22Rv1 (cell line): ENCODE measurements around the gene TIAM2.

Experiments used
- H3K27ac ChIP-seq: fragments of 450-650 bp; 2 replicates; pipeline ENCODE4 v1.5.1; 2017
- CTCF ChIP-seq: fragments of 450-650 bp; IDR thresholded peaks from 2 replicates; pipeline ENCODE4 v1.5.1; 2017; ENCODE audit warnings: mild to moderate bottlenecking
- ZFX ChIP-seq: fragments of 450-650 bp; IDR thresholded peaks from 2 replicates; pipeline ENCODE4 v1.6.1; 2017; ENCODE audit warnings: antibody characterized with exemption, borderline replicate concordance

TIAM2 gene

DNA sequence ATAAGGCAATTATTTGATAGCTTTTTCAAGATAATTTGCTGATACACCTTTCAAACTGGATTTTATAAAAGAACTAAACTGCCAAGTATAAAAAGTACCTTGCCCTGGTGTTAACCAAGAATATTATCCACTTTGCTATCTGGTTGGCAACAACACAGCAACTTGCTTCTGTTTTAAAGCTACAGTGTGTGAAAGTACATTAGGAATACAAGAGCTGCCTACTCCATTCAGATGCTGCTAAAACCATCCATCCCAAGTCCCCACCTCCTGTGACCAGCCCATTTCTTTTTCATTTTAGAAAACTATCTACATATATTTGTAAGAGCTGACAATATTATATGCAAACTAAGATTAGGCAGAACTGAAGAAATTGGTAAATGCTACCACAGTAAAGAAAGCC lies 281.5 kb downstream of the TIAM2 start:
- no peak overlapping the region for H3K27ac ChIP-seq
- TF ChIP-seq ZFX (no peak), CTCF (no peak)

- TF ChIP-seq ZFX (no peak), CTCF (no peak)
- H3K27ac ChIP-seq, result no peak overlapping the region
Observed at GRCh38 chr6:155278319-155279049, 283.4 kb downstream of the TIAM2 start.

DNA sequence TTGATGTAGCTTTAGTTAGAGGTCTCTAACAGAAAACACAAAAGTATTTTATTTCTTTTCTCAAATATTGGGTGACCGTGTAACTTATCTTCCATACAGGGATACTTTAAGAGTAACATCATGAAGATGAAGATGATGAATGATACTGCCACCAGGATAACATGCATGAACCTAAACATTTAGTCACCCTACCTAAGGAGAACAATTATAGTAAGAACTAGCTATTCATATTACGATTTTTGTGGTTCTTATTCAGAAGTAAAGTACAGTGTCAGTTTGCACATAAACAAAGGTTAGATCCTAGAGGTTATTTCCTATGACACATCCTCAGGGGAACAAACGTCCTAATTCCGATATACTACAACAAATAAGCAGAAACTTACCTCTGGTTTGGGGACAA lies 289.7 kb downstream of the TIAM2 start:
- no peak overlapping the region for H3K27ac ChIP-seq
- TF ChIP-seq ZFX (no peak), CTCF (no peak)

DNA sequence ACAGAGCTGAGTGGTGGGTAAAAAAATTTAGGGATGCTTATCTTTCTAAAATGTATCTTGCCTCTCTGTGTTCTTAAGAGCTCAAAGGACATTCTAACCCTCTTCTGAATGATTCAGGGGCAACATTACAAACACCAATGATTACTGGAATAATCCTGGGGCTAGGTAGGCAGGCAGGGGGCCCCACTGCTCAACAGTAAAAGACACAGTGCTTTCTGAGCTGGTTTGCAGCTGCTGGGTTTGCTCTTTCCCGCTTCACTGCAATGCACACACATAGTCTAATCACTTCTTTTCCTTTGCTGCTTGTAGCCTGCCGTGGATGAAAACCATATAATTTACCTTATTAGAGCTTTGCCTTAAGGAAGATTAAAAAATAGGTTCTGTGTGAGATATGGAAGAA lies 292.6 kb downstream of the TIAM2 start:
- no peak overlapping the region for H3K27ac ChIP-seq
- TF ChIP-seq ZFX (no peak), CTCF (no peak)

DNA sequence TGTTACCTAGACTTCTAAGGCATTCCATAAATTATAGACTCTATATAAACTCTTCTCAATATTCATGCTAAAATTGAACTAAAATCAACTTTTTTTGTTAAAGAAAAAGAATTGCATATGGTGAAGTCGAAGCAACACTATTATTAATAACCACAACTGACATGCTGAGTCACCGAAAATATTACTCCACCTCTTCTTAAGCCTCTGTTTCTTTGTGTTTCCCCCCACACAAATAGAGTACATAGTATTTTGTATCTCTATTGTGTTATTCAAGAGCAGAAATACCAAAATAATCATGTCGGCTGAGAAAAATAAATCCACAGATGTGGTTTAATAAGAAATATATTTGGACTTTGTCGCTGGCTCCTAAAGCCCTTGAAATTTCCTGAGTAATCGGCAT lies 295.4 kb downstream of the TIAM2 start:
- no peak overlapping the region for H3K27ac ChIP-seq
- no peak for TF ChIP-seq CTCF
- TF ChIP-seq ZFX, result no peak

GRCh38 chr6:155291291-155291690 lies 296.2 kb downstream of the TIAM2 start:
- TF ChIP-seq CTCF (no peak), ZFX (no peak)
- H3K27ac ChIP-seq, result no peak overlapping the region

- TF ChIP-seq CTCF (no peak), ZFX (no peak)
- no peak overlapping the region for H3K27ac ChIP-seq
Observed at GRCh38 chr6:155292711-155293110, 297.6 kb downstream of the TIAM2 start.
